Measurements from ENCODE around the gene MARK3. TPM values are rescaled to one million over a fixed set of nuclear protein-coding genes. Genes with fewer than 3 reads are reported as not detected.

The MARK3 gene
- total RNA-seq, 2 donors from 2014 or later: 87.2 to 147 TPM

- intact Hi-C loops (cut with DNase I): loop anchor here (5.0 kb wide), 1 partner anchor 33 kb away; no protein-coding TSS in a partner anchor
- no peak overlapping the region for H3K4me3 ChIP-seq
- DNase-seq (peak in 1 of 4 donors; percentile 13), ATAC-seq (no peak)
- WGBS, 2 donors: 53 to 54% methylated on average over 10 to 13 of the region's 13 CpGs
- no peaks in the 10 kb centered on the region for H3K9me3 ChIP-seq
- H3K36me3 ChIP-seq (replicated peaks in 1 of 2; ENCODE audit: insufficient read depth in 1 of 2, low read depth in 2 of 2): no peaks in the 10 kb centered on the region
- no peak for TF ChIP-seq POLR2A (IDR thresholded peaks at IDR 0.05)
- TF ChIP-seq CTCF (IDR thresholded peaks at IDR 0.05): no peak
- no peaks in the 10 kb centered on the region for H3K27me3 ChIP-seq
- H3K27ac ChIP-seq: peak overlapping the region in 2 of 4 donors; percentile 16 to 80
- H3K4me1 ChIP-seq: peaks cover 58% of the 10 kb centered on the region
Measured at GRCh38 chr14:103519043-103519836, 134.0 kb downstream of the MARK3 start.

GRCh38 chr14:103519837-103520212, 134.6 kb downstream of the MARK3 start:
- intact Hi-C loops (cut with DNase I): loop anchor here (5.0 kb wide), 1 partner anchor 32 kb away; no protein-coding TSS in a partner anchor
- H3K27ac ChIP-seq: peak overlapping the region; percentile 58 to 81 (median 80)
- H3K4me3 ChIP-seq: no peak overlapping the region

GRCh38 chr14:103520269-103520656, 135.0 kb downstream of the MARK3 start:
- Histone ChIP-seq H3K36me3 (replicated peaks in 1 of 2; ENCODE audit: insufficient read depth in 1 of 2, low read depth in 2 of 2) (no peaks in the 10 kb centered on the region), H3K27ac (peak overlapping the region; percentile 58 to 81 (median 80)), H3K27me3 (no peaks in the 10 kb centered on the region), H3K4me1 (peaks cover 68% of the 10 kb centered on the region), H3K9me3 (no peaks in the 10 kb centered on the region), H3K4me3 (no peak overlapping the region)
- ATAC-seq (no peak), DNase-seq (no peak)
- 58 to 59% methylated on average over 4 to 10 of the region's 10 CpGs for WGBS, 2 donors
- intact Hi-C loops (cut with DNase I): no loop called here
- no peak for TF ChIP-seq CTCF (IDR thresholded peaks at IDR 0.05)
- TF ChIP-seq POLR2A (IDR thresholded peaks at IDR 0.05): no peak

More at GRCh38 chr14:103519837-103520212, 134.6 kb downstream of the MARK3 start:
- Histone ChIP-seq H3K4me1 (peaks cover 64% of the 10 kb centered on the region), H3K9me3 (no peaks in the 10 kb centered on the region), H3K27me3 (no peaks in the 10 kb centered on the region), H3K36me3 (replicated peaks in 1 of 2; ENCODE audit: insufficient read depth in 1 of 2, low read depth in 2 of 2) (no peaks in the 10 kb centered on the region)
- ATAC-seq: no peak
- DNase-seq: peak in 2 of 4 donors; percentile 53 to 55
- TF ChIP-seq POLR2A (IDR thresholded peaks at IDR 0.05): no peak
- no peak for TF ChIP-seq CTCF (IDR thresholded peaks at IDR 0.05)
- WGBS, 2 donors: 33 to 56% methylated on average over 6 to 22 of the region's 22 CpGs

GRCh38 chr14:103520657-103521437, 135.6 kb downstream of the MARK3 start:
- H3K4me3 ChIP-seq: peak overlapping the region; percentile 0 to 41
- peak; percentile 62 to 80 (median 75) for TF ChIP-seq POLR2A (IDR thresholded peaks at IDR 0.05)
- TF ChIP-seq CTCF (IDR thresholded peaks at IDR 0.05): peak; percentile 27 to 80 (median 68)
- WGBS, 2 donors: 2% methylated on average over 55 of the region's 66 CpGs; no CpG with 5 or more reads in 1 of the 2 donors
- DNase-seq (peak; percentile 80 to 91 (median 89)), ATAC-seq (peak; percentile 68)
- H3K4me1 ChIP-seq: peaks cover 74% of the 10 kb centered on the region
- H3K27me3 ChIP-seq: no peaks in the 10 kb centered on the region
- intact Hi-C loops (cut with DNase I): no loop called here
- no peaks in the 10 kb centered on the region for H3K36me3 ChIP-seq (replicated peaks in 1 of 2; ENCODE audit: insufficient read depth in 1 of 2, low read depth in 2 of 2)
- peak overlapping the region; percentile 58 to 81 (median 80) for H3K27ac ChIP-seq
- H3K9me3 ChIP-seq: no peaks in the 10 kb centered on the region
